HepG2 (cell line): ENCODE data around the gene KIAA0232. TPM values are rescaled to one million over a fixed set of nuclear protein-coding genes. Genes with fewer than 3 reads are reported as not detected.

Source experiments
- ATAC-seq: fragments of 200-7000 bp; cut with Tn5 transposase; 3 replicates; pipeline ENCODE4 v1.9.1; 2020; ENCODE audit warnings: mild to moderate bottlenecking, moderate library complexity
- BruUV-seq: library from RNA; stranded (reverse); fragments of 400-500 nt; replicated peaks from 2 replicates; lab custom pipeline; 2021; lab: Mats Ljungman, UMichigan
- CTCF ChIA-PET: fragments of 300-600 bp; formaldehyde crosslinking; extraction: SDS; loops from one replicate; lab custom pipeline; 2021; ENCODE audit warnings: low total read pairs, inconsistent platforms, low intra/inter-chr PET ratio; lab: Yijun Ruan, JAX
- POLR2A ChIA-PET: fragments of 350-600 bp; sonication (Branson Sonifier 250); formaldehyde crosslinking; loops from one replicate; lab custom pipeline; 2020; ENCODE audit warnings: antibody characterized with exemption, inconsistent platforms; lab: Yijun Ruan, JAX
- DNase-seq: peaks from one replicate; pipeline ENCODE4 v3.0.0-alpha.2; 2015; ENCODE audit warnings: low spot score
- FAIRE-seq: peaks from 3 replicates; lab custom pipeline; 2011; peaks lifted over from hg19 to GRCh38; lab: Jason Lieb, UNC
- H2AFZ ChIP-seq: one replicate; pipeline ENCODE4 v1.6.1; 2011; ENCODE audit warnings: low read length, inconsistent platforms
- H3K27ac ChIP-seq: fragments of 300-600 bp; 3 replicates; pipeline ENCODE4 v1.8.0; 2011; ENCODE audit warnings: mixed run types, mild to moderate bottlenecking, mixed read lengths, low read length, inconsistent platforms; ENCODE audit not compliant: insufficient read depth; ENCODE audit errors: extremely low read length
- H3K27me3 ChIP-seq, 2 experiments: fragments of 200-600 bp in 1 of 2; 2 replicates in 1 of 2; 3 replicates in 1 of 2; pipeline versions ENCODE4 v1.6.0 to v1.8.0; 2011; ENCODE audit warnings: low read length in 2 of 2, mild to moderate bottlenecking in 2 of 2, moderate library complexity in 2 of 2, inconsistent platforms in 1 of 2; ENCODE audit not compliant: insufficient read depth in 2 of 2, control insufficient read depth in 1 of 2
- H3K36me3 ChIP-seq, 2 experiments: fragments of 200-600 bp in 1 of 2; replicated peaks in 1 of 2; 2 replicates in 1 of 2; 3 replicates in 1 of 2; pipeline versions ENCODE4 v1.5.1 to v1.8.0; 2011; ENCODE audit warnings: low read length in 2 of 2, inconsistent platforms in 1 of 2; ENCODE audit not compliant: insufficient read depth in 2 of 2, control insufficient read depth in 1 of 2
- H3K4me1 ChIP-seq: 2 replicates; pipeline ENCODE4 v1.5.1; 2012; ENCODE audit warnings: low read length, inconsistent platforms; ENCODE audit not compliant: insufficient read depth
- H3K4me2 ChIP-seq: 2 replicates; pipeline ENCODE4 v1.6.0; 2011; ENCODE audit warnings: low read depth, low read length, inconsistent platforms
- H3K4me3 ChIP-seq, 3 experiments: fragments of 200-600 bp in 1 of 3; sonication (generic), shearing (Covaris generic) in 1 of 3; replicated peaks in 1 of 3; 2 replicates each; pipeline ENCODE4 v1.5.1; 2011 to 2016; ENCODE audit warnings: low read length in 3 of 3, inconsistent platforms in 2 of 3, low read depth in 2 of 3, mild to moderate bottlenecking in 2 of 3, control low read depth in 1 of 3, mixed read lengths in 1 of 3; ENCODE audit not compliant: insufficient read depth in 1 of 3
- H3K79me2 ChIP-seq: one replicate; pipeline ENCODE4 v1.6.1; 2011; ENCODE audit warnings: low read length, inconsistent platforms; ENCODE audit not compliant: insufficient read depth
- H3K9ac ChIP-seq: 2 replicates; pipeline ENCODE4 v1.6.0; 2011; ENCODE audit warnings: mild to moderate bottlenecking, low read depth, low read length, inconsistent platforms; ENCODE audit not compliant: insufficient read depth
- H3K9me3 ChIP-seq: 2 replicates; pipeline ENCODE4 v1.5.1; 2012; ENCODE audit warnings: mild to moderate bottlenecking, low read length
- H4K20me1 ChIP-seq: 2 replicates; pipeline ENCODE4 v1.6.0; 2011; ENCODE audit warnings: inconsistent platforms, mild to moderate bottlenecking, low read length, moderate library complexity; ENCODE audit not compliant: insufficient read depth
- ELF1 ChIP-seq: sonication (generic); formaldehyde crosslinking; IDR thresholded peaks from 2 replicates; pipeline ENCODE4 v1.4.0; 2020; ENCODE audit warnings: missing genetic modification reagents
- ELF3 ChIP-seq: IDR thresholded peaks from 2 replicates; pipeline ENCODE4 v1.6.1; 2016; ENCODE audit warnings: missing genetic modification reagents, missing compliant biosample characterization
- FOXA3 ChIP-seq: IDR thresholded peaks from 2 replicates; pipeline ENCODE4 v1.6.1; 2016; ENCODE audit warnings: missing genetic modification reagents, missing compliant biosample characterization
- HBP1 ChIP-seq: IDR thresholded peaks from 2 replicates; pipeline ENCODE4 v1.6.1; 2016; ENCODE audit warnings: low read depth, control low read depth
- ONECUT2 ChIP-seq: sonication (generic); formaldehyde crosslinking; IDR thresholded peaks from 2 replicates; pipeline ENCODE4 v1.4.0; 2020; ENCODE audit warnings: missing genetic modification reagents
- SOX5 ChIP-seq: IDR thresholded peaks from 2 replicates; pipeline ENCODE4 v1.6.1; 2016; ENCODE audit warnings: borderline replicate concordance
- TARDBP ChIP-seq: sonication (generic); formaldehyde crosslinking; IDR thresholded peaks from 2 replicates; pipeline ENCODE4 v1.8.0; 2022; ENCODE audit warnings: mild to moderate bottlenecking, missing genetic modification reagents
- ZBTB7A ChIP-seq: sonication (generic); formaldehyde crosslinking; IDR thresholded peaks from 2 replicates; pipeline ENCODE4 v1.8.0; 2022; ENCODE audit warnings: mild to moderate bottlenecking, missing genetic modification reagents
- ZC3H4 ChIP-seq: sonication (generic); formaldehyde crosslinking; IDR thresholded peaks from 2 replicates; pipeline ENCODE4 v1.4.0; 2020; ENCODE audit warnings: missing genetic modification reagents, borderline replicate concordance
- ZNF441 ChIP-seq: sonication (generic); formaldehyde crosslinking; IDR thresholded peaks from 2 replicates; pipeline ENCODE4 v1.7.0; 2021; ENCODE audit warnings: missing genetic modification reagents, borderline replicate concordance
- ZNF501 ChIP-seq: sonication (generic); formaldehyde crosslinking; IDR thresholded peaks from 2 replicates; pipeline ENCODE4 v1.5.1; 2020; ENCODE audit warnings: mild to moderate bottlenecking, moderate library complexity, missing genetic modification reagents
- ZNF646 ChIP-seq: sonication (generic); formaldehyde crosslinking; IDR thresholded peaks from 2 replicates; pipeline ENCODE4 v1.9.0; 2021; ENCODE audit warnings: mild to moderate bottlenecking, missing genetic modification reagents
- WGBS: methylation state at CpG from one replicate; pipeline ENCODE4 v1.1.6; 2017; ENCODE audit warnings: low lambda C conversion rate; 5-methylcytosine and 5-hydroxymethylcytosine counted together
- in situ Hi-C: cut with HindIII; loops from 2 replicates; pipeline ENCODE4 v1.10.0; 2017; ENCODE audit warnings: low pct_unique_long_range_greater_than_20kb; ENCODE audit not compliant: extremely low pct_ligation_motif_present
- intact Hi-C: fragments of 100-400 bp; cut with micrococcal nuclease; formaldehyde crosslinking; loops from one replicate; pipeline ENCODE4 v1.10.0; 2022; ENCODE audit not compliant: unreplicated experiment
- polyA plus RNA-seq, 8 experiments: library from polyadenylated mRNA; depleted of rRNA in 3 of 8; stranded (reverse) in 7 of 8; unstranded in 1 of 8; fragments of >200 nt; fragmentation: Illumina TruSeq in 4 of 8; extraction: Trizol in 4 of 8; gene quantifications; 2 replicates each; pipeline versions ENCODE4 v1.2.1 to v1.2.3, GENCODE V29; 2011 to 2016; ENCODE audit warnings: low read depth in 4 of 8, missing spikeins in 1 of 8, mixed read lengths in 1 of 8; ENCODE audit not compliant: insufficient read depth in 1 of 8
- total RNA-seq, 5 experiments: library from RNA; depleted of rRNA; stranded (reverse); fragments of >200 nt; fragmentation: Illumina TruSeq; extraction: Trizol; gene quantifications; 2 replicates each; pipeline ENCODE4 v1.2.3, GENCODE V29; 2016; ENCODE audit warnings: low read depth in 1 of 5
- TF ChIP-seq, protein P1 (sequence below): sonication (generic); formaldehyde crosslinking; IDR thresholded peaks from 2 replicates; pipeline ENCODE4 v1.4.0; 2020; ENCODE audit warnings: missing genetic modification reagents

Gene KIAA0232
- total and polyA plus RNA-seq, 2 of the 13 experiments (the other 11 are each of a cell fraction or from before 2014, with no cell fraction given): 7.8 to 17.1 TPM

GRCh38 chr4:6892909-6893202 is 110.3 kb downstream of the KIAA0232 start (continued):
- TF ChIP-seq ZNF646 (CRISPR knock-in tag) (no peak), ZC3H4 (CRISPR knock-in tag) (peak; percentile 84; the same call in 1 of the 2 replicates)

GRCh38 chr4:6893449-6894085 is 111.0 kb downstream of the KIAA0232 start:
- in situ Hi-C loops (no loop called here), intact Hi-C loops (loop anchor here (2.0 to 5.0 kb wide), 3 partner anchors 15 to 93 kb away; partner anchors contain the start of gene TBC1D14)
- Histone ChIP-seq H3K4me3 (peak overlapping the region; percentile 33 to 69 (median 38); a peak in 5 of 6 replicates), H3K4me2 (peak overlapping the region; percentile 77), H3K27ac (peak overlapping the region; percentile 99), H3K79me2 (no peaks in the 10 kb centered on the region), H4K20me1 (no peaks in the 10 kb centered on the region), H3K27me3 (no peaks in the 10 kb centered on the region), H3K9ac (peak overlapping the region; percentile 86), H3K9me3 (peaks cover 11% of the 10 kb centered on the region), H3K36me3 (no peaks in the 10 kb centered on the region), H3K4me1 (peaks cover 62% of the 10 kb centered on the region), H2AFZ (no peak overlapping the region)
- DNase-seq: peak; percentile 99
- peak; percentile 79 for ATAC-seq
- POLR2A ChIA-PET: interaction anchor here (0.8 to 7.5 kb wide), 33 partner anchors 14 to 220 kb away, joined by 3 to 215 read pairs (median 5); partner anchors contain the start of genes BLOC1S4, GRPEL1, MRFAP1L1 and TADA2B
- no TSS peak for BruUV-seq
- peak; percentile 92 for FAIRE-seq
- 2% methylated on average over 7 of the region's 7 CpGs for WGBS
- CTCF ChIA-PET: interaction anchor here (2.4 to 3.7 kb wide), 2 partner anchors 16 to 24 kb away, joined by 6 to 12 read pairs; partner anchors contain the start of gene TBC1D14
- TF ChIP-seq HBP1 (CRISPR knock-in tag): peak; percentile 94
- peak; percentile 92 for TF ChIP-seq SOX5 (CRISPR knock-in tag)
- TF ChIP-seq ELF1 (CRISPR knock-in tag): no peak
- TF ChIP-seq, protein P1, sequence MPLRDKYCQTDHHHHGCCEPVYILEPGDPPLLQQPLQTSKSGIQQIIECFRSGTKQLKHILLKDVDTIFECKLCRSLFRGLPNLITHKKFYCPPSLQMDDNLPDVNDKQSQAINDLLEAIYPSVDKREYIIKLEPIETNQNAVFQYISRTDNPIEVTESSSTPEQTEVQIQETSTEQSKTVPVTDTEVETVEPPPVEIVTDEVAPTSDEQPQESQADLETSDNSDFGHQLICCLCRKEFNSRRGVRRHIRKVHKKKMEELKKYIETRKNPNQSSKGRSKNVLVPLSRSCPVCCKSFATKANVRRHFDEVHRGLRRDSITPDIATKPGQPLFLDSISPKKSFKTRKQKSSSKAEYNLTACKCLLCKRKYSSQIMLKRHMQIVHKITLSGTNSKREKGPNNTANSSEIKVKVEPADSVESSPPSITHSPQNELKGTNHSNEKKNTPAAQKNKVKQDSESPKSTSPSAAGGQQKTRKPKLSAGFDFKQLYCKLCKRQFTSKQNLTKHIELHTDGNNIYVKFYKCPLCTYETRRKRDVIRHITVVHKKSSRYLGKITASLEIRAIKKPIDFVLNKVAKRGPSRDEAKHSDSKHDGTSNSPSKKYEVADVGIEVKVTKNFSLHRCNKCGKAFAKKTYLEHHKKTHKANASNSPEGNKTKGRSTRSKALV (CRISPR knock-in tag): peak; percentile 54; the same call in 1 of the 2 replicates
- peak; percentile 92 for TF ChIP-seq ELF3 (CRISPR knock-in tag)
- peak; percentile 83 for TF ChIP-seq ZBTB7A (CRISPR knock-in tag)
- peak; percentile 91 for TF ChIP-seq TARDBP (CRISPR knock-in tag)
- no peak; the same call in 1 of the 2 replicates for TF ChIP-seq ONECUT2 (CRISPR knock-in tag)
- peak; percentile 89 for TF ChIP-seq FOXA3 (CRISPR knock-in tag)
- TF ChIP-seq ZNF441 (CRISPR knock-in tag): peak; percentile 76; the same call in 1 of the 2 replicates
- TF ChIP-seq ZNF501: no peak
